ENCODE measurements around the gene GPATCH4.
"Not testable (repeated sequence)": the region's sequence is repeated elsewhere in the genome, so short reads cannot be mapped to it uniquely, and the experiment has no call there.

Gene GPATCH4

DNA sequence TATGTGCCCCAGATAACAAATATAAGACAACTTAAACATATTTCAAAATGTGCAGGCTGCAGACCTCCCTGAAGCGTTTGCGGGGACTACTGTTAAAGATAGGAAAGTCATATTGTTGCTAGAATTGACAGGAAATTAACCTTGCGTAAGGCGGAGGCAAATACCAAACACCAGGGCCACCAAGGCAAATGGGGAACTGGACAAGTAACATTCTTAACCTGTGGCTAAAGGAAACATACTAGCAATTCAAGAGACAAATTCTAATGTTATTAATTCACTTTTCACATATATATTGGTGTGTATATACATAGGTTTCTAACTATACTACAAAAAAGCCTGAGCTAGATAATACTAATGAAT is 24.8 kb upstream of the GPATCH4 start:
- no peak for DNase-seq

DNA sequence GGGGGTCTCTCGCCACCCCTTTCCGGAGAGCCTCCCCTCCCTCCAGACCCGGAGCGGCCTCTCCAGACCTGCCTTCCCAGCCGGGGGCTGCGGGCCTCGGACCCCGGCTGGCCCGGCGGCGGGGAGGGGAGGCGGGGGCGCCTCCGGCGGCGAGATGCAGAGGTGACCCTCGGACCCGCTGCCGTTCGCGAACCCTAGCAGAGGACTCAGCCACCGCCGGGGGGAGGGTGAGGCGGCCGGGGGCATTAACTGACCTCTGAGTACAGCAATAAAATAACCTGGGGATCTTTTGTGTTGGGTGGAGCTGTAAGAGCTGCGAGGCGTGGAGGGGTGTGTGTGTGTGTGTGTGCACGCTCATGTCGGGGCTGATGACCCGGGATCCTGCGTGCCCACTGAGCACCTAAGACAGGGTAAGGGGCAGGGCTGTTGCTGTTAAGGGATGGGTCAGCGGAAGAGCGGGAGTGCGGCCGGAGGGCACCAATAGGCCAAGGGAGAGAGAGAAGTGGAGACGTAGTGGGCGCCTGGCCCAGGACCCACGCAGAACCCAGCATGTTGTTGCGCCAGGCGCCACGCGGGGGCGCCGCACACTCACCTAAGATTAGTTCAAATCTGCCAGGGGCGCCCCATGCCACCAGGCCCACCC is 24.3 kb upstream of the GPATCH4 start:
- DNase-seq, result peak; percentile 82

DNA sequence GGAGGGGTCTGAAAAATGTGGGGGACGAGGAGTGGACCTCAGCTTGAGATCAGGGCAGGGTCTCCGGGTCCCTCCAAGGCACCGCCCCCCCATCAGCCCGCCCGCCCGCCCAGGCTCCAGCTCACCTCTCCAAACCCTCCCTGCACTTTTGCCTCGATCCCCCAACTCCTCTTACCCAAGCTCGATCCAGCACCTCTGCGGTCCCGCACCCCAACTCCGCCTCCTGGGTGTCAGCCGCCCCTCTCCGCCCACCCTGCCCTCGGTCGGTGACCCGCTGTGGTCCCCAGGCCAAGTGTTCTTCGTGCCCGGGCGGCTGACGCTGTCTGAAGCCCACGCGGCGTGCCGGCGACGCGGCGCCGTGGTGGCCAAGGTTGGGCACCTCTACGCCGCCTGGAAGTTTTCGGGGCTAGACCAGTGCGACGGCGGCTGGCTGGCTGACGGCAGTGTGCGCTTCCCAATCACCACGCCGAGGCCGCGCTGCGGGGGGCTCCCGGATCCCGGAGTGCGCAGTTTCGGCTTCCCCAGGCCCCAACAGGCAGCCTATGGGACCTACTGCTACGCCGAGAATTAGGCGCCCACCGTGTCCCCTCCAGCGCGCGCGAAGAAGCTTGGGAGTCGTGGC is 23.6 kb upstream of the GPATCH4 start:
- DNase-seq, result peak; percentile 40

DNA sequence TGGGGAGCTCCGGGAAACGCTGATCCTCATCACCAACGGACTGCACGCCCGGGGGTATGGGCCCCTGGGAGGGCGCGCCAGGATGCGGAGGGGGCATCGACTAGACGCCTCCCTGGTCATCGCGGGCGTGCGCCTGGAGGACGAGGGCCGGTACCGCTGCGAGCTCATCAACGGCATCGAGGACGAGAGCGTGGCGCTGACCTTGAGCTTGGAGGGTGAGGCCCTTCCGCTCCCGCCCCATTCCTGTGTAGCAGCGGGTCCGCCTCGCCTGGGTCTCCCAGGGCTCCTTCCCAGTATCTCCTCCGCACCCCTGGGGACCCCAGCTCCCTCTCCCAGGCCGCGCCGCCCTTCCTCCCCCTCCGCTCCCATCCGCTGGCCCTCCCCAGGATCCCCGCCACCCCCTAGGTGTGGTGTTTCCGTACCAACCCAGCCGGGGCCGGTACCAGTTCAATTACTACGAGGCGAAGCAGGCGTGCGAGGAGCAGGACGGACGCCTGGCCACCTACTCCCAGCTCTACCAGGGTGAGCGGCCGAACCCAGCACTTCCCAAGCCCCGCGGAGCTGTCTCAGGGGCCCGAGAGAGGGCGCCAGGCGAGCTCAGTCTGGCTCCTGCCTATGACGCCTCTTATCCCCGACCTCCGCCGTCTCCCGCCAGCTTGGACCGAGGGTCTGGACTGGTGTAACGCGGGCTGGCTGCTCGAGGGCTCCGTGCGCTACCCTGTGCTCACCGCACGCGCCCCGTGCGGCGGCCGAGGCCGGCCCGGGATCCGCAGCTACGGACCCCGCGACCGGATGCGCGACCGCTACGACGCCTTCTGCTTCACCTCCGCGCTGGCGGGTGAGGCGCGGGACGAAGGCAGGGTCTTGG is 22.9 kb upstream of the GPATCH4 start:
- DNase-seq, result peak; percentile 60

DNA sequence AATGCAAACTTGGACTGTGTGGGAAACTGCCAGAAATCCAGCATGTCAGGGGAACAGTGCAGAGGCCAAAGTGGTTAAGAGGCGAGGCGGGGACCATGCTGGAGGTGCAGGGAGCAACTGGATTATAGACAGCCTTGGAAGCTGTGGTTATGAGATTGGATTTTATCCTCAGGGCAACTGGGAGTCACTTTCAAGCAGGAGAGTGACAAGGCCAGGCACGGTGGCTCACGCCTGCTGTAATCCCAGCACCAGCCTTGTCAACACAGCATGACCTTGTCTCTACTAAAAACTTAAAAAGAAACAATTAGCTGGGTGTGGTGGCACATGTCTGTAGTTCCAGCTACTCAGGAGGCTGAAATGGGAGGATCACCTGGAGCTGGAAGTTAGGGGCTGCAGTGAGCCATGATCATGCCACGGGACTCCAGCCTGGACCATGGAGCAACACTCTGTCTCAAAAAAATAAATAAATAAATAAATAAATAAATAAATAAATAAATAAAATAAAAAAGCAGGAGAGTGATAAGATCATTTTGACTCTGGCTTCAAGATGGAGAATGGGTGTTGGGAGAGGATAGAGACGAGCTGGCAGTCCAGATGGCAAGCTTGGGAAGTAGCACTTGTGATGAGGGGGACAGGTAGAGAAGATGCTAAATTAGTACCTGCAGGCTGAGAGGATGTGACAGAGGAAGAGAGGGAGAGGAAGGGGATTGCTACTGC is 21.5 kb upstream of the GPATCH4 start:
- no peak for DNase-seq

DNA sequence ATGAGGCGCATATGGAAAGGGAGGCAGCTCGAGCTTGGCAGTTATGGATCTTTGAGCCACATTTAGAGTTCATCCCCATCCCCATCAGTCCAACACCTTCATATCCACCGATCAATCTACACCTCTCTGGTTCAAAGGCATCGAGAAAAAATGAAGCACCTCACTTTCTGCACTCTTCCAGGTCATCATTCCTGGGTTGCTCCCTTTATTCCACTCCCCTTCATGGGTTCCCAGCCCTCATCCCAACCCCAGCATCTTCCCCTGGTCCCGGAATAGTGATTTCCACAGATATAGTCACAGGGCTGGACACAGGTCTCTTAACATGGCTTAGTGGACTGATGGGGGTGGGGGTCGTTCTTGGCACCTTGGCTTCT is 18.3 kb upstream of the GPATCH4 start:
- no peak for DNase-seq

DNA sequence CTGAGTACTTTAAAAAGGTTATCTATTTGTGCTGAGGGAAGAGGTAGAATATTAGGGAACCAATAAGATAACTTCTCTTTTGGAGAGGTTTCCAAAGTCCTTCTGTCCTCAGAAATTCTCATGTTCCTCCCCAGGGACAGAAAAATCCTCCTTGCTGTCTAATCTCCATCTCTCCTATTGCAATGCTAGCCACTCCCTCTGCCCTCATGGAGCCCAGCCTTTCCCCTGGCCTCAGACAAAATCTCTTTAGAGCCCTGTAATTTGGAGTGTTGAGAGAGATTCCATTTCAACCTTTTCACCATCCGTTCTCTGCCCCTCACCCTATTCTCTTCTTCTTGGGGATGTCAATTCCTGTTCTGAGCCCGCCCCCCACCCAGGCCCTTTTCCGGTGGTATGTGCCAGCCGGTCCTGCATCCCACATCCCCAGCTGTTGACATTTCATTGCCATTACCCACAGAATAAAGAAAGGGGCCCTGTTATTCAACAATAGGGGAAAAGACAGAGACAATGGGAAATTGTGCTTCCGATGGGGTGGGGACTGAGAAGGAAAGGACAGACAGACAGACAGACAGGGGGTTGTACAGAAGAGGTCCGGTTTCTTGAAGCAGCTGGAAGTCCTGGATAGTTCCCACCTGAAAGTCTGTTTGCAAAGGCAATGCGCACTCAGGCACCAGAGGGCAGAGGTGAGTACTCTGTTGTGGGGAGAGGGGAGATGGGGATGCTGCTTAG is 17.7 kb upstream of the GPATCH4 start, which contains the start of gene HAPLN2:
TSS of gene HAPLN2 (plus strand) at position 563 of the 729 bp plus-strand sequence. CDS start 4,076 bp downstream, outside the sequence.
- DNase-seq, result peak; percentile 44

DNA sequence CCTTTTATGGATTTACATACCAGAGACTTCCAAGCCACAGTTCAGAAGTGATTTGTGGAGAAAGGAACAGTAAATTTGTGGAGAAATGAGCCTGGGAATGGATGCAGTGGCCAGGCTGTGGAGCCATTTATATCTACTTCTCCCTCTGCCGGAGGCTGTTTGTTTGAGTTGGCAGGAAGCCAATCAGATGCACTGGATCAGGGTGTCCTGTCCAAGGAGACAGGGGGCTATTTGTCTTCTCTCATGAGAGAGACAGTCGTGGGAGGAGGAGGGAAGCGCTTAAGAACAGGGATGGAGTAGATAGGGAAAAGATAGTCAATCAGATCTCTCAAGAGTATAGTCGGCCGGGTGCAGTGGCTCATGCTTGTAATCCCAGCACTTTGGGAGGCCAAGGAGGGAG is 15.2 kb upstream of the GPATCH4 start:
- DNase-seq, result no peak

DNA sequence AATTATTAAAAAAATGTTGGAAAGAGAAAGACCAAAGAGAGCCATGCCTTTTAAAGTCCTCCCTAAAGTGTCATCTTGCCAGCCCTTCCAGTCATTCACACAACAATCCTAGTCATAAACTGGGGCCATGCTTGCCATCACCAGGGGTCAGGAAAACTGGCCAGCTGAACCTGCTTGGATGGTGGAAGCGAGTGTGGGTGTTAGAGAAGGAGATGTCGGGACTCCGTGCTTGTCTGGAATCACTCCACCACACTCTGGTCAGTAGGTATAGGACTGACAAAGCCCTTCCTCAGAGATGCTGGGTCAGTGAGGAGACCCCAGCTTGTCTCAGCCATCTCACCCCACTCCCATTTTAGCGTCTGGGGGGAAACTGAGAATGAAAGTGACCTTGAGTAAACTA is 14.7 kb upstream of the GPATCH4 start:
- DNase-seq, result no peak

DNA sequence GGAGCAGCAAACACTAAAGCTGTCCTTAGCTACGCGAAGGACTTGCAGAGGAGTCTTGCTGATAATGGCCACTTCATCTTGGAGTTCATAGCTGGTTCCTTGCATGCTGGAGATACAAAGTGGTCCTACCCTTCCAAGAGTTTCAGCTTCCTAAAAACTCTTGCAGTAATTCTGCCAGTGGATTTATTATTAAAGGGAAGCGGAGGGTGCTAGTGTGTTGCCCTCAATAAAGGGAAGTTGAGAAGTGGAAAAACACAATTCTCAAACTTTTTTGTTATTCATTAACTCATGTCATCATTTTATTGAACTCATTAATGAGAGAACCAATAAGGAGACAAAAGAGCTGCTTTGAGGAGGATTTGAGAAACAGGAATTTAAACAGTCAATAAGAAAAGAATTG is 11.4 kb upstream of the GPATCH4 start:
- no peak for DNase-seq

DNA sequence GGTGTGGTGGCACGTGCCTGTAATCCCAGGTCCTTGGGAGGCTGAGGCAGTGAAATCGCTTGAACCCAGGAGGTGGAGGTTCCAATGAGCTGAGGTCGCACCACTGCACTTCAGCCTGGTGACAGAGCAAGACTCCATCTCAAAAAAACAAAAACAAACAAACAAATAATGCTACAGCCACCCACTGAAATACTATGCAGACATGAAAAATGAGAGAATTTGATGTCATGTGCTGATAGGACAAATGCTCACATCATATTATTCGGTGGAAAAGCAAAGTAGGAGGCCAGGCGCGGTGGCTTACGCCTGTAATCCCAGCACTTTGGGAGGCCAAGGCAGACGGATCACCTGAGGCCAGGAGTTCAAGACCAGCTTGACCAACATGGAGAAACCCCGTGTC is 8.8 kb upstream of the GPATCH4 start:
- not testable (repeated sequence) for DNase-seq

DNA sequence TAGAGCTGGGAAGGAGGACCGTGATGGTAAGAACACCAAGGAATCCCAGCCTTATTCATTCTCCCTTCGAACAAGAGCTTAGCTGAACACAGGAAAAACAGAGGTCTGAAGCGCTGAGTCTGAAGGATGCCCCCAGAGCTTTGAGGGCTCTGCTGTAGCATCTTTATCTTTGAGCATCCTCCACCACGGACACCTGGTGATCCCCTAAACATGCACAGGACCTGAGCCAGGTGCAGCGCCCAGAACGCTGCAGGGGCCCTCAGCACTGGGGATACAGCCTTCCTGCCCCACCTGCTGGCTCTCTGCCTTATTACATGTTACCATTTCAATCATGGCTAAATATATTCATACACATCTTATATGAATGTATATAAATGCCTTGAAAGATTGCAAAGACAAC is 7.7 kb upstream of the GPATCH4 start:
- DNase-seq, result peak; percentile 62

DNA sequence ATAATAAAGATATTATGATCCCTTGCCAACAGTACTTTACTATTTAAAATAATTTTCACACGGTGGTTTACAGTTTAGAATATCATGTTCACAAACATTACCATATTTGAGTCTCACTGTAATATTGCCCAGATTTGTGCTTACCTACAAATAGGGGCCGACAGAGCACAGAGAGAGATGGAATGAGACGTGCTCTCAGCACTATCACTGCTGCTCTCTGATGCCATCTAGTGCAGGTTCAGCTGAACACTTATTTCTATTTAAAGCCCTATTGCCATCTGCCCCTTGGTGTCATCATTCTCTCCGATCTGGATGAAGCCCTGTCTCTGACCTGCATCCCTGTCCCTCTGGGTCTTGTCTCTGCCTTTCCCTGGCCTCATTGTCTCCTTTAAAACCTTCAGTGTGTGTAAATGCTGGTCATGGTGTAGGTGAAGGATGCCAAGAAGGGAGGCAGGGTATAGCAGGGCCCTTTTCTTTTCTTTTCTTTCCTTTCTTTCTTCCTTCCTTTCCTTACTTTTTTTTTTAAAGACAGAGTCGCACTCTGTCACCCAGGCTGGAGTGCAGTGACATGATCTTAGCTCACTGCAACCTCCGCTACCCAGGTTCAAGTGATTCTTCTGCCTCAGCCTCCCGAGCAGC is 6.9 kb upstream of the GPATCH4 start:
- peak; percentile 44 for DNase-seq

DNA sequence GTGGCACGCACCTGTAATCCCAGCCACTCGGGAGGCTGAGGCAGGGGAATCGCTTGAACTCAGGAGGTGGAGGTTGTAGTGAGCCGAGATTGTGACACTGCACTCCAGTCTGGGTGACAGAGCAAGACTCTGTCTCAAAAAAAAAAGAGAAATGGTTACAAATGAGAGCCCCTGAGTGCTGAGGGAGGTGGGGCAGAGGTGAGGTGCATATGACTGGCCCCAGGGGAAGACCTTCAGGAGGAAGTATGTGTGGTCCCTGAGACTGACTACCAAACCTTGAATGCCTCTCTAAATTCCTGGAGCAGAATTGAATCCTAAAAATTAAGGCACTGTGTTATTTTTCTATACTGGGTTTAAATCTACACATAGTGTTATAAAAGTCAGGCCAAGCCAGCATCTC is 6.1 kb upstream of the GPATCH4 start:
- DNase-seq, result not testable (repeated sequence)

DNA sequence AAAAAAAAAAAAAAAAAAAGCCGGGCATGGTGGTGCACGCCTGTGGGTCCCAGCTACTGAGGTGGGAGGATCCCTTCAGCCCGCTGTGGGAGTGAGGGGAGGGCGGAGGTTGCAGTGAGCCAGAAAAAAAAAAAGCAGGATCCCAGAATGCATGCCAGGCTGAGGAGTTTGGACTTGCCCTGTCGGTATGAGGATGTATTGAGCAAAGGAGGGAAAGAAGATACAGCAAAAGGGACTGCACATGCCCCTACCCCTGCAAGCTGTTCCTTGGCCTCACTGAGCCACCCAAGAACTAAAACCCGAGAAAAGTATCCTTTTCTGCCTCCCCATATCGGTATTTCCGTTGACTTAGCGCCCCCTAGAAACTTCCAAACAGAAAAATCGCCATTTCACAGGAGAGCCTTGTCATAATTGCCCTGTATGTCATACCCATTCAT is 1.3 kb upstream of the GPATCH4 start:
- no peak for DNase-seq

DNA sequence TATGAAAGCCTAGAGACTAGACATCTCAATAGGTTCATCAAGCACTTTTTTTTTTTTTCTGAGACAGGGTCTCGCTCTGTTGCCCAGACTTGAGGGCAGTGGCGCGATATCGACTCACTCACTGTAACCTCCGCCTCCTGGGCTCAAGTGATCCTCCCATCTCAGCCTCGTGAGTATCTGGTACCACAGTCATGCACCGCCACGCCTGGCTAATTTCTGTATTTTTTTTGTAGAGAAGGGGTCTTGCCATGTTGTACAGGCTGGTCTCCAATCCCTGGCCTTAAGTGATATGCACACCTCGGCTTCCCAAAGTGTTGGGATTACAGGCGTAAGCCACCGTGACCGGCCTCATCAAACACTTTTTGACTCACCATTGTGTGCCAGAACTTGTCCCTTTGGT is 613 bp upstream of the GPATCH4 start:
- DNase-seq, result no peak

DNA sequence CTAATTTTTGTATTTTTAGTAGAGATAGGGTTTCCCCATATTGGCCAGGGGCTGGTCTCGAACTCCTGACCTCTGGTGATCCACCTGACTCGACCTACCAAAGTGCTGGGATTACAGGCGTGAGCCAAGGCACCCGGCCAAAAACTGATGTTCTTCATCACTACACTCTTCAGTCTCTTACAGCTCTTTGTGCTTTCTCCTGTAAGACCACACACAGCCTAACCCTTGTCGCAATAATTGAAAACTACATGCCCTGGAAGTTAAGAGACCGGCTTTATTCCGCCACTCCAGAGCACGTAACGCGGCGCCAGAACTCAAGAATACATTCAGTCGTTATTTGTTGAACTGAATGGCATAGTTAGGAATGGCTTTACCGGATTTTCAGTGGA is 552 bp downstream of the GPATCH4 start:
- no peak for DNase-seq

DNA sequence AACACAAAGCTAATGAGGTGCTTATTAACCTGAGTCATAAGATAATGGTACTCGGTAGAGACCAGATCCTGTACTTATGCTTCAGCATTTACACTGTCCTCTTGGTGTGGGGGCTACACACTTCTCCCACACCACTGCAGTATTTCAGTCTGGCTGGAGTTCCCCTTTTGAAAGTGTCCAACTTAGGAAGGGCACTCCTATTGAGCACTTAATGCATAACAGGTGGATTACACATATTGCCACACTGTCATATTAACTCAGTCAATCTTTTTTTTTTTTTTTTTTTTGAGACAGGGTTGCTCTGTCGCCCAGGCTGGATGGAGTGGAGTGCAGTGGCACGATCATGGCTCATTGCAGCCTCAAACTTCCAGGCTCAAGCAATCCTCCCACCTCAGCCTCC is 1.5 kb downstream of the GPATCH4 start:
- no peak for DNase-seq

DNA sequence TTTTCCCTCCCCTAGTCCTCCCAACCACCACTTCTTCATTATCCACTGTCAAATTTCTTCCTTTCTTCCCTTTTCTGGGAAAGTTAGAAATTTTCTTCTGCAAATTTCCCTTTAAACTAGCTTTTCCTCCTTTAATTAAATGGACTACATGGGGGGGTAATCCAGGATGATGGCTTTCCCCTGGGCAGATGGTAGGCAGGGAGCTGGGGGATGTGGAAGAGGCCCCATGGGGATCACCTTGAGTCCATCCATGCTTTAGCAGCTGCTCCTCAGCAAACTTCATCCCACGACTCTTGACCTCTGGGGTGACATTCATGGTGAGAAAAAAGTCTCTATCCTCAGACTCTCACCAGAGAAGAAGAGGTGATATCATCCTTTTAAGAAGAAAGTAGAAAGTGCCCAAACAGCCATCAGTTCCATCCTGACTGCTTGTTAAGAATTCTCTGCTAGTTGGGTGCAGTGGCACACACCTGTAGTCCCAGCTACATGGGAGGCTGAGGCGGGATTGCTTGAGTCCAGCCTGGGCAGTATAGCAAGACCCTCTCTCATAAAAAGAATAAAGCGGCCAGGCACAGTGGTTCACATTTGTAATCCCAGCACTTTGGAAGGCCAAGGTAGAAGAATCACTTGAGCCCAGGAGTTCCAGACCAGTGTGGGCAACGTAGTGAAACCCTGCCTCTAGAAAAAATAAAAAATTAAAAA is 2.4 kb downstream of the GPATCH4 start:
- no peak for DNase-seq

DNA sequence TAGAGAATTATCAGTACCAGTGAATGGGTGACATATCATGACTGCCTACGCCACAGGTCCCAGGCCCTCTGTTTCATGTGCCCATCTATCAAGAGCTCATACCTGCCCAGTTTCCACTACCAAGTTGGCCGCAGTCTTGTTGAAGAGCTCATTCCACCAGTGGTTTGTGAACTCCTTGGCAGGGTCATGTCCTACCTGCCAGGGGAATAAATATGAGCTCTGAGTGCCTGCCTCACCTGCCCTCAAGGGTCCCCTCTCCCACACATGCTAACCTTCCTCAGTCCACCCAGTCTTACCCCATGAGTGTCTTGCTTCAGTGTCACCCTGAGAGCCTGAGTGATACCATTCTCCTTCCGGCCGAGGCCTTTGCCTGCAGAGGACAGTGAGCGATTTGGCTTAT is 3.2 kb downstream of the GPATCH4 start:
- DNase-seq, result no peak

DNA sequence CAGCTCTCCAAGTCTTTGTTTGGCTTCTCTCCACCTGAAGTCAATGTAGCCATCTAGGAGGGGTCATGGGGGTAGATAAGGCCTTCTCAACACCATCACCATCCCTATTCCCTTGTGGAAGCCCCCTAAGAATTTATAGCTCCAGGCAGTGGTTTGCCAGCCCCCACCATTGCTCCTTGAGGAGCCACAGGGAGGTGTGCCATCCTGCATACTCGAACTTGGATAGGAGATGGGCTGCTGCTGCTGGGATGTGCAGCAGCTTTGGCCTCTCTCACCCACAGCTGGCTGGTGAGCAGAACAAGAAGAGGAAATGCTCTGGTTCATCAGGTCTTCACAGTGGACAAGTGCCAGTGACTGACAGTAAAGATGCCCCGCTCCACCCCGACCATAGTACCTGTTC is 4.9 kb downstream of the GPATCH4 start:
- no peak for DNase-seq

DNA sequence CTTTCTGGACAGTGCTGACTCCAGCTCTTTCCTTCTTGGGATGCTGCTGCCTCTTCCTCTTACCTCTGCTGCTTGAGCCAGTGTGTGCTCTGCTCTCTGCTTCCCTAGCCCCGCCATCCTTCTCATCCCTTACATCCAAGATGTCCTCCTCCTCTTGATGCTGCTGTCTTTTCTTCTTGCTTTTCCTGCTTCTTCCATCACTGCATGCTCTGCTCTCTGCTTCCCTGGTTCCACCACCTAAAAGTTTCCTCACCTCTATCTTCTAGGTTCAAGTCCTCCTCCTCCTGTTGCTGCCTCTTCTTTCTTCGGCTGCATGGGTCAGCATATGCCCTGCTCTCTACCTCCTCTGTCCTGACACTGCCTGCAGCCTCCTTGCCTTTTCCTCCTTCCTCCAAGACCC is 6.3 kb downstream of the GPATCH4 start:
- no peak for DNase-seq
